Kidney capillary endothelial cell (primary cell): ENCODE measurements around the gene ADIPOR2.

Source experiments
- DNase-seq: peaks from one replicate; pipeline ENCODE4 v3.0.0-alpha.2; 2018; ENCODE audit warnings: low spot score

Gene ADIPOR2

GRCh38 chr12:1776170-1776921, 85.5 kb downstream of the ADIPOR2 start:
- DNase-seq: peak; percentile 46

GRCh38 chr12:1777798-1778197, 86.9 kb downstream of the ADIPOR2 start:
- DNase-seq: no peak

GRCh38 chr12:1778911-1779310, 88.0 kb downstream of the ADIPOR2 start:
- DNase-seq: no peak

- DNase-seq: no peak
Observed at GRCh38 chr12:1779783-1780182, 88.9 kb downstream of the ADIPOR2 start.

- no peak for DNase-seq
Observed at GRCh38 chr12:1781772-1782171, 90.9 kb downstream of the ADIPOR2 start.

GRCh38 chr12:1782215-1782614, 91.3 kb downstream of the ADIPOR2 start:
- no peak for DNase-seq

- no peak for DNase-seq
Observed at GRCh38 chr12:1787714-1788113, 96.8 kb downstream of the ADIPOR2 start.

- no peak for DNase-seq
Observed at GRCh38 chr12:1790444-1790843, 99.6 kb downstream of the ADIPOR2 start.

- peak; percentile 61 for DNase-seq
Observed at GRCh38 chr12:1791104-1791841, 100.4 kb downstream of the ADIPOR2 start.

GRCh38 chr12:1792406-1792805, 101.5 kb downstream of the ADIPOR2 start:
- DNase-seq: no peak

- DNase-seq: no peak
Observed at GRCh38 chr12:1793426-1794210, 102.7 kb downstream of the ADIPOR2 start.

GRCh38 chr12:1794440-1795090, 103.7 kb downstream of the ADIPOR2 start:
- DNase-seq: no peak

- no peak for DNase-seq
Observed at GRCh38 chr12:1795221-1795784, 104.4 kb downstream of the ADIPOR2 start.

- DNase-seq: peak; percentile 87
Observed at GRCh38 chr12:1795785-1796514, 105.1 kb downstream of the ADIPOR2 start.

- DNase-seq: no peak
Observed at GRCh38 chr12:1796515-1797010, 105.7 kb downstream of the ADIPOR2 start.

GRCh38 chr12:1797011-1797901, 106.4 kb downstream of the ADIPOR2 start:
- DNase-seq: no peak

- no peak for DNase-seq
Observed at GRCh38 chr12:1797991-1798640, 107.2 kb downstream of the ADIPOR2 start.

- DNase-seq: no peak
Observed at GRCh38 chr12:1798641-1799020, 107.8 kb downstream of the ADIPOR2 start.
